GM19043 (cell line): ENCODE data around the gene CTIF.

Experiments used
- ATAC-seq: cut with Tn5 transposase; IDR thresholded peaks from one replicate; pipeline ENCODE4 v1.9.1; 2021; ENCODE audit warnings: low read depth; ENCODE audit not compliant: unreplicated experiment

The CTIF gene

GRCh38 chr18:48550101-48550729 lies 11.4 kb downstream of the CTIF start:
- no peak for ATAC-seq

DNA sequence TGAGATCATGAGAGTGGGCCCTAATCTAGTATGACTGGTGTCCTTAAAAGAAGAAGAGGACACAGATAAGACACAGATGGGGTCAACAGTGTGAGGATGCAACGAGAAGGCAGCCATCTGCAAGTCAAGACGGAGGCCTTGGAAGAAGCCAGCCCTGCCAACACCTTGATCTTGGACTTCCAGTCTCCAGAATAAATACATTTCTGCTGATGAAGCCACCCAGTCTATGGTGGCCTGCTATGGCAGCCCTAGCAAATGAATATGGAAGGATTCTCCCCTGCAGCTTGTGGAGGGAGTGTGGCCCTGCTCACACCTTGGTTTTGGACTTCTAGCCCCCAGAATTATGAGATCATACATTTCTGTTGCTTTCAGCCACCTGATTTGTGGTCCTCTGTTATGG lies 12.3 kb downstream of the CTIF start:
- ATAC-seq, result no peak

DNA sequence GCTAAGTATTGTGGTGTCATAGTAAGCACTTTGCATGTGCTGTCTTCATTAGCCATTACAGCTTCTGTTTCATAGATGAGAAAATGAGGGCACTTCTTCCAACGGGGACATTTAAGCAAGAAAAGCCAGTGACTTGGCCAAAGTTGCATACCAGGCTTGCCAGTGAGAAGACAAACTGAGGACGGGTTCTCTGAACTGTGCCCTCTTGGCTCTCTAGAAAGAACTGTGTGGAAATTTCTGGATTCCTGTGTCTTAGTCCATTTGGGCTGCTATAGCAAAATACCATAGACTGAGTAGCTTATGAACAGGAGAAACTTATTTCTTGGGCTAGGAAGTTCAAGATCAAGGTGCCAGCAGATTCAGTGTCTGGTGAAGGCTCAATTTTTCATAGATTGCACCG lies 13.3 kb downstream of the CTIF start:
- ATAC-seq, result no peak

GRCh38 chr18:48553236-48553635 lies 14.4 kb downstream of the CTIF start:
- no peak for ATAC-seq

GRCh38 chr18:48554610-48555400 lies 16.0 kb downstream of the CTIF start:
- no peak for ATAC-seq

GRCh38 chr18:48555465-48555995 lies 16.7 kb downstream of the CTIF start:
- ATAC-seq, result no peak

- no peak for ATAC-seq
Observed at GRCh38 chr18:48557640-48558174, 18.9 kb downstream of the CTIF start.

DNA sequence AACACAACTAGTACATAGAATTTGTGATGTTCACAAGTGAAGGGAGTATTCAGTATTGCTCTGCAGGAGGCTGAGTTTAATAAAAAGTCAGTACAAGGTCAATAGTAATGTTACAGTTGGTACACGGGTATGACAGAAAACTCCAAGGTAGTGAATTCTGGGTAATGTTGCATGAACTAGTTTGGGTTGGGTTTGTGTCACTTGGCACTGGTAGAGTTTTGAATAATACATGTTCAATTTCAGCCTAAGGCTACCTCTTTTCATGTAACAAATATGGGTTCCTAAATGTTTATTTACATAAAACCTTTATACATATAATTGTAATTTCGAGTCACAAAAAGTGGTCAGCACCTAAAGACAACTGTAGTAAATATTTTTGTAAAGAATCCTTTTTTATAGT lies 19.4 kb downstream of the CTIF start:
- ATAC-seq, result no peak

- ATAC-seq, result no peak
Observed at GRCh38 chr18:48560491-48560890, 21.7 kb downstream of the CTIF start.

DNA sequence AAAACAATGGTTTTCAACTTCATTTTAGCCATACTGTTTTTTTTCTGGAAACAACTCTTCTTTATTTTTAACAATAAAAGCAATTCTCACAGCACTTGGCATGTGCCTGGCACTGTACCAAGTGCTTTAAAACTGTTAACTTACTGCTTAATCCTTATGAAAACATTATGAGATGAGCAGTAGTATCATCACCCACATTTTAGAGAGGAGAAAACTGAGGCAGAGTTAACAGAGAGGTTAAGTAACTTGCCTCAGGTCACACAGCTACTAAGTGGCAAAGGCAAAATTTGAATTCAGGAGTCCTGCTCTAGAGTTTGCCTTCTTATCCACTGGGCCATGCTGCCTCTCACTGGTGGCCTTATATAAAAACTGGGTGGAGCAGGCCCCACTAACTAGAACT lies 23.2 kb downstream of the CTIF start:
- ATAC-seq, result no peak

GRCh38 chr18:48563027-48563426 lies 24.2 kb downstream of the CTIF start:
- ATAC-seq, result no peak

GRCh38 chr18:48564139-48564538 lies 25.3 kb downstream of the CTIF start:
- ATAC-seq, result no peak

DNA sequence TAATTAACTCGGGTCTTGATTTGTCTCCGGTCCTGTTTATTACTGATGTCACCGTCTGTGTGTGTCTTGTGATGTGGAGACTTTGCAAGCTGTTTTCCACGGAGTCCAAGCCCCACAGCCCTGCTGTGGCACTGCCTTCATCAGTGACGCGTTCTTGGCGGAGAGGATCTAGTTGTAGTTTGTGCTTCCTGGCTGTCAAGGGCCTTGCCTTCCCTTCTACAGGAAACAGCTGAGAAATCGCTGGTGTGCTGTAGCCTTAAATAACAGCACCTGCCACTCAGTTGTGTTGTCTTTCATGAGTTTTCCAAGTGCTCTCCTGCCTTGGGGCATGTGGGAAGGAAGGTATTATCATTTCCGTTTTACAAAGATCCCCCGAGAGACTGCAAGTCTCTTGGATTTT lies 26.3 kb downstream of the CTIF start:
- no peak for ATAC-seq

DNA sequence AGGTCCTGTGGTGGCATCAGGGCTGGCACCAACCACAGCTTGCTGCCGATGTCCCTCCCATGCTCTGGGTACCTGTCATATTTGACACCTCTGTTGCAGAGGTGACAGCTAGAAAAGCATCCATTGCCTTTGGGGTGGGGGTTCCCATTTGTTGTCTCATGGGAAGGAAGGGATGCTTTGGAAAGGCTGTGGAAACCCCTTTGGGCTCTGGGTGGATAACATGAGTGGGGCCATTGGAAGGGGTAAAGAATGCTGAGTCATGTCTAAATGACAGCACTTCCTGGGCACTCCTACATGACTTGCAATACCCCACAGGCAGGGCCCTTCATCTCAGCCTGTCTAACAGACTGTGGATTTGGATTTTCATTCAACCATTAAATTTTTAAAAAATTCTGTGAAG lies 27.8 kb downstream of the CTIF start:
- no peak for ATAC-seq

DNA sequence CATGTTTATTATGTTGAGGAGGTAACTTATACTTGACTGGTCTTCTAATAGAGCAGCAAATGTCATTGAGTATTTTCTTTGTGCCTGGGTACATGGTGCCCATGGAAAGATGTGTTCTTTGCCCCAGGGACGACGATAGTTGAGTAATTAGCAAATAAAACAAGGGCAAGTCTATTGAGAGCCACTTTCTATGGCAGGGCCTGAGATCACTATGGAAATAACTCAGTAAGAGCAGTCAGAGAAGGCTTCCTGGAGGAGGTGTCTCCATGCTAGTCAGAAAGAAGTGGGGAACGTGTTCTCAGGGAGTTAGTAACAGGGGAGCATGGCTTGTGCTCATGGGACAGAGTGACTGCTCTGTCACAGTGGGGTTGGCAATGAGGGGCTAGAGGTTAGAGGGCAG lies 28.6 kb downstream of the CTIF start:
- no peak for ATAC-seq

GRCh38 chr18:48569139-48569914 lies 30.5 kb downstream of the CTIF start:
- no peak for ATAC-seq

DNA sequence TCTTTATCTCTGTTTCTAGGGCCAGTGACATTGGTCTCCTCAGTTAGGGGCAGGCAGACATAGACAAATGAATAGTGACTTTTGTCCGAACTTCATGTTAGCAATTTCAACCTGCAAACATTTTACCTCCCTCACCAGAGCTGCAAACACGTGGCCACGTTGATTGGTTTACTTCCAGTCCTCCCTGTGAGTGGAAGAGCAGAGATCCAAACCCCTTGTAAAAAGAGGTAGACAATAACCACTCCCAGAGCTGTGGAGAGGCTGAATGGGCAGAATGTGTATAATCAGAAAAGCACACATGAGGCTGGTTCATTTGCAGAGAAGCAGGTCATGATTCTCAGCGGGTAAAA lies 31.1 kb downstream of the CTIF start:
- no peak for ATAC-seq

DNA sequence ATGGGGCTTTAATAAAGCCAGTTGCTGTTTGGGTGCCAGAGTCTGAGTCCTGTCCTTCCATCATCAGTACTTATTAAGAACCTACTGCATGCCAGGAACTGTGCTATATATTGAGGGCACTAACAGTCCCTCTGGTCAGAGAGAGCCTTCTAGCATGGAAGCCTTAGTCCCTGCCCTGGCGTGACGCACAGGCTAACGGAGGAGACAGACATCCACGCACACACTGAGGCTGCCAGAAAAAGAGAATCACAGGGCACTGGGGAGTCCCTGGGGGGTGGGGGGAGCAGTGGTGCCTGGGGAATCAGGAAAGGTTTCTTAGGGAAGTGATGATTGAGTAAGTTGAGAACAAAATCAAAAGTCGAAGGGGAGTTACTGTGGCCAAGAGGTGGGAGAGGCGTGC lies 31.5 kb downstream of the CTIF start:
- no peak for ATAC-seq

- no peak for ATAC-seq
Observed at GRCh38 chr18:48571639-48572384, 33.0 kb downstream of the CTIF start.

GRCh38 chr18:48572402-48573126 lies 33.7 kb downstream of the CTIF start:
- no peak for ATAC-seq
